GM12864 (cell line): ENCODE data around the gene ZNF79.

Experiments used
- DNase-seq: peaks from one replicate; pipeline ENCODE4 v3.0.0-alpha.2; 2011; ENCODE audit warnings: low read depth
- H3K4me3 ChIP-seq: 2 replicates; pipeline ENCODE4 v1.5.1; 2011; ENCODE audit warnings: mild to moderate bottlenecking, low read depth, low read length, control low read depth
- TF ChIP-seq, protein P1 (sequence below): IDR thresholded peaks from 2 replicates; pipeline ENCODE4 v1.5.1; 2011; ENCODE audit warnings: low read depth, mild to moderate bottlenecking, moderate library complexity, low read length, control low read depth, inconsistent platforms; ENCODE audit errors: missing control alignments

The ZNF79 gene

DNA sequence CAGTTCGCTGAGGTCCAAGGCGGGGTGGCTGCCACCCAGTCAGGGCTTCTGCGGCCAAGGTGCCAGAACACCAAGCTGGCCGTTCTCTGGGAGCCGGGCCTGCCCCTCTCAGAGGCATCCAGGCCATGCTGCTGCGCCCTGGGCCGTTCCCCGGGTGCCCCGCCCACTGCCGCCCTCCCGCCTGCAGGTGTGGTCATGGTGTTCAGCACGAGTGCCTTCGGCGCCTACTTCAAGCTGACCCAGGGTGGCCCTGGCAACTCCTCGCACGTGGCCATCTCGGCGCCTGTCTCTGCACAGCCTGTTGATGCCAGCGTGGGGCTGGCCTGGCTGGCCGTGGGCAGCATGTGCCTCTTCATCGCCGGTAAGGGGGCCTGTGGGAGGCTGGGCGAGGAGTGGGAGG is 19.6 kb upstream of the ZNF79 start:
- DNase-seq, result no peak
- TF ChIP-seq, protein P1, sequence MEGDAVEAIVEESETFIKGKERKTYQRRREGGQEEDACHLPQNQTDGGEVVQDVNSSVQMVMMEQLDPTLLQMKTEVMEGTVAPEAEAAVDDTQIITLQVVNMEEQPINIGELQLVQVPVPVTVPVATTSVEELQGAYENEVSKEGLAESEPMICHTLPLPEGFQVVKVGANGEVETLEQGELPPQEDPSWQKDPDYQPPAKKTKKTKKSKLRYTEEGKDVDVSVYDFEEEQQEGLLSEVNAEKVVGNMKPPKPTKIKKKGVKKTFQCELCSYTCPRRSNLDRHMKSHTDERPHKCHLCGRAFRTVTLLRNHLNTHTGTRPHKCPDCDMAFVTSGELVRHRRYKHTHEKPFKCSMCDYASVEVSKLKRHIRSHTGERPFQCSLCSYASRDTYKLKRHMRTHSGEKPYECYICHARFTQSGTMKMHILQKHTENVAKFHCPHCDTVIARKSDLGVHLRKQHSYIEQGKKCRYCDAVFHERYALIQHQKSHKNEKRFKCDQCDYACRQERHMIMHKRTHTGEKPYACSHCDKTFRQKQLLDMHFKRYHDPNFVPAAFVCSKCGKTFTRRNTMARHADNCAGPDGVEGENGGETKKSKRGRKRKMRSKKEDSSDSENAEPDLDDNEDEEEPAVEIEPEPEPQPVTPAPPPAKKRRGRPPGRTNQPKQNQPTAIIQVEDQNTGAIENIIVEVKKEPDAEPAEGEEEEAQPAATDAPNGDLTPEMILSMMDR, result no peak
- H3K4me3 ChIP-seq, result no peak overlapping the region

DNA sequence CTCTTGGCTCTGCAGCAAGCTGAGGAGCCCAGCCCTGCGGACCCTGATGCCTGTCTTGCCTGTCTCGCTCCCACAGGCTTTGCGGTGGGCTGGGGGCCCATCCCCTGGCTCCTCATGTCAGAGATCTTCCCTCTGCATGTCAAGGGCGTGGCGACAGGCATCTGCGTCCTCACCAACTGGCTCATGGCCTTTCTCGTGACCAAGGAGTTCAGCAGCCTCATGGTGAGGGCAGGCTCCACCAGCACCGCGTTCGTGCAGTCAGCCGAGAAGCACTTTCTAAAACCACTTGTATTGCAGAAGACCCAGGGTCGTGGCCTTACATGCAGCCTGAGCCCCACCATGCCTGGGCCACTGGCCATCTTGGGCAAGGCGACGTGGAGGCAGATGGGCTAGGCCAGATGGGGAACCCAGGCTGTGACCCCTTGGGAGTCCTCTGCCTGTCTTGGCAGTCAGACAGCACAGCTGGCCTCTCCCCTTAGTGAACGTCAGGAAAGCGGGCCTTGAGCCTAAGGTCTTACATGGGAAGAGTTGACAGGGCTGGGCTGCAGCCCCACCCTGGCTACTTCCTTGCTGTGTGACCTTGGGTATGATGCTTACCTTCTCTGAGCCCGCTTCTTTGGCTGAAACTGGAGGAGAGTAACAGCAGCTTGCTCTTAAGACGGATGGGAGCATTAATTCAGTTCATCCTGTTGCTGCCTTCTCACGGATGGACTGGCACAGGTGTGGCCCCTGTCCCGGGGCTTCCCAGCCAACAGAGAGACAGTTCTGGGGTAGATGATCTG is 18.6 kb upstream of the ZNF79 start:
- no peak for DNase-seq

DNA sequence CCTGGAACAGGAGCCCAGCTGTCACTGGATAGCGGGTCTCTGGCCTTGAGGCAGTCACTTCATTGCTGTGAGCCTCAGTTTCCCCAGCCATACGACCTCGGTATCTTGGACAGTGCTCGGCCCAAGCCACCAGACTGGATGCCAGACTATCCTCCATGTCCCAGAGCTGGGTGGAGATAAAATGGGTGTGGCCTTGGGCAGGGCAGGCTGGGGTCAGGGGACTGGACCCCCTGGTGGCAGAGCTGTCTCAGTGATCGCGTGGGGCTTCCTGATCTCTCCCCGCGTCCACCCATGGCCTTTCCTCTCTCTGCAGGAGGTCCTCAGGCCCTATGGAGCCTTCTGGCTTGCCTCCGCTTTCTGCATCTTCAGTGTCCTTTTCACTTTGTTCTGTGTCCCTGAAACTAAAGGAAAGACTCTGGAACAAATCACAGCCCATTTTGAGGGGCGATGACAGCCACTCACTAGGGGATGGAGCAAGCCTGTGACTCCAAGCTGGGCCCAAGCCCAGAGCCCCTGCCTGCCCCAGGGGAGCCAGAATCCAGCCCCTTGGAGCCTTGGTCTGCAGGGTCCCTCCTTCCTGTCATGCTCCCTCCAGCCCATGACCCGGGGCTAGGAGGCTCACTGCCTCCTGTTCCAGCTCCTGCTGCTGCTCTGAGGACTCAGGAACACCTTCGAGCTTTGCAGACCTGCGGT is 17.2 kb upstream of the ZNF79 start:
- no peak for DNase-seq
- TF ChIP-seq, protein P1, result no peak
- H3K4me3 ChIP-seq, result no peak overlapping the region

More for the DNA sequence above, 18.6 kb upstream of the ZNF79 start:
- no peak overlapping the region for H3K4me3 ChIP-seq
- TF ChIP-seq, protein P1, result no peak

DNA sequence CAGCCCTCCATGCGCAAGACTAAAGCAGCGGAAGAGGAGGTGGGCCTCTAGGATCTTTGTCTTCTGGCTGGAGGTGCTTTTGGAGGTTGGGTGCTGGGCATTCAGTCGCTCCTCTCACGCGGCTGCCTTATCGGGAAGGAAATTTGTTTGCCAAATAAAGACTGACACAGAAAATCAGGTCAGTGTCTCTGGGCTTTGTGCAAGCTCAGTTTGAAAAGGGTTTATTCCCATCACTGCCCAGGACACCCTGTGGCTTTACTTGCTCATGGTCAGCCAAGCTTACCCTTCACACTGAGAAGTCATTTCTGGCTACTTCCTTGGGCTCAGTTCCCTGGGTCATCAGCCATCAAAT is 16.7 kb upstream of the ZNF79 start:
- H3K4me3 ChIP-seq, result no peak overlapping the region
- no peak for DNase-seq
- TF ChIP-seq, protein P1, result no peak

DNA sequence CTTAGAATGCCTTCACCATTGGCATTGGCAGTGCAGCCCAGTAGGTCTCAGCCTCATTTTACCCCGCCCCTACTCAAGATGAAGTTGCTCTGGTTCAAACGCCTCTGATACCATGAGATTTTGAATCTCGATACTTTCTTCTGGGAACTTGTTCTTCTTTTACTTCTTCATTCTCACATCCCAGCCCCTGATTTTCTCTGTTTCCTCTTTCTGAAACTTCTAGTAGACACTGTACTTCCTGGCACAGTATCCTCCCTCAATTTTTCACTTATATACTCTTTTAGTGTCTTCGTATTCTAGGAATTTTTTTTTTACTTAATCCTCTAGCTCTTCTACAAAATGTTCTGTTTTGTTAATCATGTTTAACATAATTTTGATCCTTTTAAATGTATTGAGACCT is 13.1 kb upstream of the ZNF79 start:
- DNase-seq, result no peak

DNA sequence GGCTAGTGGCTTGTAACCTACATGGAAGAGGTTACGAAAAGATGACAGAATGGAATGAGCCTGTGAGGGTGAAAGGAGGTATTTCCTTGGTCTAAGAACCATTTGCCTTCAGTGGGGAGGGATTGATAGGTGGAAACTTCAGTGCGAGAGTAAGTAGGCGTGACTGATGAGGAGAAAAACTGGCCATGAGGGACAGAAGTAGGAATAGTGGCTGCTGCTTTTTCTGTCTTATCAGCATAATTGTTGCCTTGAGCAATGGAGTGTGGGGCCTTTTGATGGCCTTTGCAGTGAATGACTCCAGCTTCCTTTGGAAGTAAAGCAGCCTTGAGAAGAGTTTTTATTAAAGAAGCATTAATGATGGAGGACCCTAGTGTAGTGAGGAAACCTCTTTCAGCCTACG is 9.0 kb upstream of the ZNF79 start:
- DNase-seq, result no peak
- TF ChIP-seq, protein P1, result no peak

More for the DNA sequence above, 13.1 kb upstream of the ZNF79 start:
- no peak overlapping the region for H3K4me3 ChIP-seq
- TF ChIP-seq, protein P1, result no peak

More for the DNA sequence above, 9.0 kb upstream of the ZNF79 start:
- no peak overlapping the region for H3K4me3 ChIP-seq
